NCI-H345 treated with DMSO at 0.1 percent for 48 hours (cell line): ENCODE data around the gene DDAH1.
"Not testable (repeated sequence)": the region's sequence is repeated elsewhere in the genome, so short reads cannot be mapped to it uniquely, and the experiment has no call there.

Source experiments
- DNase-seq: peaks from one replicate; lab custom pipeline; 2025; ENCODE audit not compliant: unreplicated experiment; lab: John Stamatoyannopoulos, UW

DDAH1 gene

DNA sequence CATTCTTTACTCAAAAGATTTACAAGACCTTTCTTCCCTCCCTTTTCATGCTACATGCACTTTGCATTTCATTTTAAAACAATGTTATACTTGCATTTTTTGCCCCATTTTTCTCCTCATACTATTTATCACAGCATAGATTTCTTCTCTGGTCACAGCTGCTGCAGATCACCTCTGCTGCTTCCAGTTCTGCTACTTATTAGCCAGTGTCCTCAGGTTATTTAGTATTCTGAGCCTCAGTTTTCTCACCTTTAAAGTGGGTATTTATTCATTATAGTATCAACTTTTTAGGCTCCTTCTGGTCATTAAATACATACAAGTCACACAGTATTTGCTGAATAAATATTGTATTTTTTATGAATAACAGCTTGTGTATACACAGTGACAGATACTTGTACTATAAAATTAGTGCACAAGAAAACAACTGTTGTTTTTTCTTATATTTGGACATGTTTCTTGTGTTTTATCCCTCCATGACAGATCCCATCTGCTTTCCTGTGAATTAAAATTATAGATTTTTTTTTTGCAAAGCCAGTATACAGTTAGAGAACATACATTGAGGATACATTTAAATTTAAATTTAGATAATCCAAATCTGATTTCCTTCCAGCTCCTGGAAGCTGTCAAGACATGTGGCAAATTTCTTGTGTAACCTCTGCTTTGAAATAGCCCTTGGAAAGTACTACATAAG lies 103.2 kb downstream of the DDAH1 start:
- no peak for DNase-seq

DNA sequence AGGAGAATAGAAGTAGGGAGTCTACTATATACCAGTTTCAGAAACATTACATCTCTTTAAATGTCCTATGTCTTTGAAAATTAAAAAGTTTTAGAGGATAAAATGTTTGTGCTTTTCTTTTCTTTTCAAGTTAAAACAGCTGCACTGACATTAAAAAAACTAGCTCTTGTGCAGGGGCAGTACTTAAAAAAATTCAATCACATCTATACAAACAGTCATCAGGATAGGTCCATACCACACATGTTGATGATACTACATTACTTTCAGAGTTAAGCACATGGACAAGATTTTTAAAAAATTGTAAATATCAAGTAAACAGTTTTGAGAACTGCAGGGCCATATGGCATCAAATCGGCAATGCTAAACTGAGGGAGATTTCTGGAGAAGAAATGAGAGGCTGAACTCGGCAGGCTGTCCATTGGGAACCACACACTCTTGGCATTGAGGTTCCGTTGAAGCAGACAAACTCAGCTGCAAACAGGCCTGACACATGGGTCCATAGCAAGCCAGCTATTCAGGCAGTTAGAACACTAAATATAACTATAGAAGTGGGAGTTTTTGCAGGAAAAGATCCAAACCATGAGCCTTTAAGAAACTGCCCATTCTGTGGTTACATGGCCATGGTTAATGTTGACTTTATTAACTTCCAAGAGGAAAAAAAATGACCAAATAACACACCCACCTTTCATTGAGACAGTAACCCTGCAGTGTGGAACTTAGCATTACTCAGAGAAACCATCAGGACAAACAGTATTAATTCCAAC lies 104.0 kb downstream of the DDAH1 start:
- DNase-seq, result no peak

DNA sequence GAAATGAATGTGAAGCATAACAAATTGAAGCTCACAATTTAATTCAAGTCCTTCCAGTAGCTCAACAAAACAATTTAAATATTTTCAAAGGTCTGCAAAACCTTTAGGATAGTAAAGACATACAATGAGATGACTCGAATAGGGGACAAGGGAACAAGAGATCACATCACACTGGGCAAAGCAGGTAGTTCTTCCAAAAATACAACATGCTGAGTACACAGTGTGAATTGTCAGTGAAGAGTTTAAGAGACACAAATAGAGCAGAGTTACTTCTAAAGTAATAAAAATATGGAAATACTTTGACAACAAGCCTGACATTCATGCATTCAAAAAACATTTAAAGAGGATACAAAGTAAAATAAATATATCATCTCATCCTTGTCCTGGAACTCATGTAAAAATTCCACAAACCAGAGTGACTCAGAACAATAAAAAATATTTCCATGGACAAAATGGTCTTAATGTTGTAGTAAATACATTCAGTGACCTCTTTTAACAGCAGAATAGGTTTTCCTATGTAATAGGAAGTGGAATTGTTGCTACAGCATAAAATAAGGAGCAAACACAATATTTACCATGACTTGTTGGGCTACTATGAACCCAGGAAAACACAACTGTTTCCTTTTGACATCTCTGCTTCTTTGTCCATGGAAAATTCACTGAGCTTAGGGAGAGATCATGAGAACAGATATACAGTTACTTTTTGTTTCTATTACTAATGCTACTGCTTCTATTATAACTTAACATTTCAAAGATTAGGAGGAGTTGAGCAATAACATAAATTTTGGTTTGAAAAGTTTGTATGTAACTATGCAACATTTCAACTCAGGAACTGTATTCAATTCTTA lies 104.9 kb downstream of the DDAH1 start:
- DNase-seq, result no peak

DNA sequence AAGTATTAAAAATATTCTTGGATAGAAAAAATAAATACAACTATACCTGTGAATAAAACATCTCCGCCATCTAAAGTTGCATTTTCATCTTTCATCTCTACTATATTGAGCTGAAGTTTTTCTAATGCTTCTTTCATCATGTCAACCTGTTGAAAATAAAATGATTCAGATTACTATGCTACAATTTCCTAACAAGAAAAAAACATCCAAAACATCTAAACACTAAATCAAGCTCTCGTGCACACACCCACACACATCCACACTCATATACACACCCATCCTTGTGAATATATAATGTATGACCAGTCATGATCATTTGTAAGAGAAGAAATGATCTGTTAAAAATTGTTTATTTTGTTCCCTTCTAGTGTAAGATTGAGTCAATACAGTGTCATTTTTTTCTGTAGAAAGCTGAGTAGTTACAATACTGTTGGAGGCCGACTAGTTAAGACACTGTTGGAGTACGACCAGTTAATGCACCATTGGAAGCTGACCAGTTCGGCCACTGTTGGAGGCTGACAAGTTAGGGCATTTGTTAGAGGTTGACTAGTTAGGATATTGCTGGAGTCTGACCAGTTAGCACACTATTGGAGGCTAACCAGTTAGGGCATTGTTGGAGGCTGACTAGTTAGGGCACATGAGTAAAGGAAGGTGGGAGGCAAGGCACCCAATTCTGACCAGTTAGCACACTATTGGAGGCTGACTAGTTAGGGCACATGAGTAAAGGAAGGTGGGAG lies 106.1 kb downstream of the DDAH1 start:
- no peak for DNase-seq

DNA sequence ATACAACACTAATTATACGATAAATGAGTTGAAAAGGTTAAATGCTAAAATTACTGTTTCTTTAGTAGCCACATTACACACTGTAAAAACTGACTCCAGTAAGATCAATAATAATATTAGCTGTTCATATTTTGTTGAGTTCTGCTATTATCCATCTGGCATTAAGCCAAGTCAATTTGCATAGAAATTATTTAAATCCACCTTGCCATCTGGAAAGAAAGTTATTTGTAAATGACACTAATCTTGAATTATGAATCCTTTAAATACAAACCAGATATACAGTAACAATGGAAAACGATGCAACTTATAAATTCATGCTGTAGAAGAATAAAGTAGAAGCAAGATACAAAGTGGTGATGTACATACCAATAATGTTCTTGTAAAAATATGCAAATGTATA lies 107.1 kb downstream of the DDAH1 start:
- no peak for DNase-seq

DNA sequence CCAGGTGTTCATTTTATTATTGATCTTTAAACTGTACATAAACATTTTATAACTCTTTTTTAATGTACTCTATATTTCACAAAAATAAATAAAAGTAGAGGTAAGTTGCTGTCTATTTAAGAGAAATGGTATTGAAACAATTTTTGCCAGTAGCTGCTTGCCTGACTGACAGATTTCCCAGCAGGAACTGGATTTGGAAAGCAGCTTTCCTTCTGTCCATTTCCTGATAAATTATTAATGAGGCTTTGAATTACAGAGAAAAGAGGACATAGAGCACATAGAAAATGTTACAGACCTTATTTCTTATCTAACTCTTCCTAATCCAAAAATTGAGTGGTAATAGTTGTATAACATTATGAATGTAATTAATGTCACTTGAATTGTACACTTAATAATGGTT lies 108.8 kb downstream of the DDAH1 start:
- DNase-seq, result no peak

DNA sequence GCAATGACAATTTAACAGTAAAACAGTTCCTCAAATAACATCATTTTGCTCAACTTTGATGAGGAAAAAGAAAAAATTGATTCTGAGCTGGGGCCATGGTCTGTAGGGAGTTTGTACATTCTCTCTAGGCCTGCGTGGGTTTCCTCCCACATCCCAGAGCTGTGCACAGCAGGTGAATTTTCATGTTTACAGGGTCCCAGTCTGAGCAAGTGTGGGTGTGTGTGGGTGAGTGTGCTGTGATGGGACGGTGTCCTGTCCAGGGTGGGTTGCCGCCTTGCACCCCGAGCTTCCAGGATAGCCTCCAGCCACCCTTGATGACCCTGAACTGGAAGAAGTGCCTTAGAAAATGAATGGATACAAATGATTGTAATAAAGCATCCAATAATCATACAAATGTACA lies 112.9 kb downstream of the DDAH1 start:
- no peak for DNase-seq

DNA sequence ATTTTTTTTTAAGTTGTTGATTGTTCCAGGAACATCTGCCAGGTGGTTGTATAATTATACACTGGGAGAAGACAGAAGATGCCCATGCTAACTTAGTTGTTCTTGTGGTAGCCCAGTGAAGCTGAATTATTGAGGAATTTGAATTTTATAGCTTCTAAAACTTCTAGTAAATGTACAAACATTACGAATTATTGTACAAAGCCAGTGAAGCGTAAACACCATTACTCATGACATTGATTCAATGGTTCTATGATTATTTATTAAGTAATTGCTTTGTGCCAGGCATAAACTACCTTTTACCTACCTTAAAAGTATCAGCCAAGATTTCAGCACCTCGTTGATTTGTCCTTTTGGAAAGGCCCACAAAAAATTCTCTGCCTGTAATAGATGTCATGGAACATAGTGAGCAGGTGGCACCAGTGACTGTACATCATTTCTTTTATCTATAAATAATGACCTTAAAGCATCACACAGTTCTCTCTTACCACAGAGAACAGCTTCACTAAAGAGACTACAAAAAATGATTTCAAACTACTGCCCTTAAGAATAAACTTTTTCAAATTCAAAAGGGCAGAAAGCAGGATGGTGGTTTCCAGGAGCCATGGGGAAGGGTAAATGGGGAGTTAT lies 113.6 kb downstream of the DDAH1 start:
- no peak for DNase-seq

DNA sequence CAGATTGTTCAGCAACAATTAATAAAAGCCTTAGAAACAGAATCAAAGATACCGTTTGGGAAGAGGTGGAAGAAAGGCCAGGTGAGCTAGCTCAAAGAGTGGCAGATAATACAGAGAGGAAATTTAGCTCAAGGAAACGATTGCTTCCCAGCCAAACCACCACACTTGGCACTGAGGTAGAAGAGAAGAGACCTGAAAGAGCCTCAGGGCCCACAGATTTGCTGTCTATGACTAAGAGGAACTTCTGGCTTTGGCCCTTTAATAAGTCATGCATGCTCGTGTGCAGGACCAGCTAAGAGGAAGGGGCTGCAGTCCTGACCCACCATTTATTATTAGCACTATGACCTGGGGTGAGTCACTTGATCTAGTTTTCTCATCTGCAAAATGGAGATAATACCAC lies 115.7 kb downstream of the DDAH1 start:
- DNase-seq, result no peak

DNA sequence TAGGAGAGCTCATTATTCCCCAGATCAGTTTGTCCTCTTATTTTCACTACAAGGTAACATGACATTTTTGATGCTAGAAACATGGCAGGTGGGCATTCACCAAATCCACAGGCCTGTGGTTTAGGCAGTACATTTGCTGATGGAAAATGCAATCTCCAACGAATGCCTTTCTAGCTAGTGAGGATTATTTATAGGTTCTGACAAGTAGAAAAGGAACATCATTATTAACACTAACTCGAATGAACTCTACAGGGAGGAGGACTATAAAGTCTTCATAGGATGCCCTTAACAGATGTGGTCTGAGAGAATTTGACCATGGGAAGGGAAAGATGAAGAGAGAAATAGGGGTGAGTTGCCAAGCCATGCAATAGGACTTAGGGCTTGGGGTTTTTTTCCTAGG lies 117.1 kb downstream of the DDAH1 start:
- no peak for DNase-seq

DNA sequence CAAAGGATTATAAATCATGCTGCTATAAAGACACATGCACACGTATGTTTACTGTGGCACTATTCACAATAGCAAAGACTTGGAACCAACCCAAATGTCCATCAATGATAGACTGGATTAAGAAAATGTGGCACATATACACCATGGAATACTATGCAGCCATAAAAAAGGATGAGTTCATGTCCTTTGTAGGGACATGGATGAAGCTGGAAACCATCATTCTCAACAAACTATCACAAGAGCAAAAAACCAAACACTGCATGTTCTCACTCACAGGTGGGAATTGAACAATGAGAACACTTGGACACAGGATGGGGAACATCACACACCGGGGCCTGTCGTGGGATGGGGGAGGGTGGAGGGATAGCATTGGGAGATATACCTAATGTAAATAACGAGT lies 117.7 kb downstream of the DDAH1 start:
- DNase-seq, result not testable (repeated sequence)

DNA sequence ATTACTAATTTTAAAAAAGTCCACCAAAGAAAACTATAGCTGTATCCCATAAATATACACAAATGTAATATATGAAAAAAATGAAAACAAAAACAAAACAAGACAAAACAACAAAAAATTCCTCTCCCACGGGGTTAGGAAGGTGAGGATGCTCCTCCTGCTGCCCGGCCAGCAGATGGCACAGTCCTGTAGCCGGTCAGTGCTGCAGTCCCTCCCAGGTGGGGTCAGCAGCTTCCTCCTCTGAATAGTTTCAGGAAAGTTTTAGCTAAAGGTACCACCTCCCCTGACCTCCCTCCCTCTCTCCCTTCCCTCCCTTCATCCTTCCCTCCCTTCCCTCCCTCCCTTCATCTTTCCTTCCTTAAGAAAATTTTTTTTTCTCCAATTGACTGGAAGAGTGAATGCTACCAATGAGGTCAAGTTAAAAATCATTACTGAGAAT lies 120.7 kb downstream of the DDAH1 start:
- no peak for DNase-seq

DNA sequence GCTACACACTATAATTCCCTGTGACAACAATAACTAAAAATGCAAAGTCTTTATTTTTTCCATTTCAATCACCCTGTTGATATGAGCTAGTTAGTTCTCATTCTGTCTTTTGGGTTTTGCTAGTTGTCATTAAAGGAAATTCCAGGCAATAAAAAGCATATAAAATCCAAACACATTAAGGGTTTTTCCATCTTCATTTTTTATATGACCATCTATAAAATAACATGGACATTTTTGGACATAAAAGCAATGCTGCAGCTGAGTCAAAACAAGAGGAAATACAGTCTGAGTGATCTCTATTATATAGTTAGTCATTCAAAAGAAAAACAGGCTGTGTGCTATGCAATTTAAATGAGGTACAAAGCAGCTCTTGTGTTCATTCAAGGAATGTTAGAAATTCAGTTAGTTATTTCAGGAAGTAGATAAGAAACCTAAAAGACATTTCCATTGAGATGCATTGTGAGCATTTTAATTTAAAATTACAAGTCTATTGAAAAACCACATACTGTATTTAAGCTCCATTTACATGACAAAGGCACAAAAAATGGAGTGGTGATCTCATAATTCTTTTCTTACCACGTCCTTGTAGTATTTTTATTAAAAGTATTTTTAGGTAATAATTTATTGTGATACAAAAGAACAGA lies 121.2 kb downstream of the DDAH1 start:
- DNase-seq, result no peak

DNA sequence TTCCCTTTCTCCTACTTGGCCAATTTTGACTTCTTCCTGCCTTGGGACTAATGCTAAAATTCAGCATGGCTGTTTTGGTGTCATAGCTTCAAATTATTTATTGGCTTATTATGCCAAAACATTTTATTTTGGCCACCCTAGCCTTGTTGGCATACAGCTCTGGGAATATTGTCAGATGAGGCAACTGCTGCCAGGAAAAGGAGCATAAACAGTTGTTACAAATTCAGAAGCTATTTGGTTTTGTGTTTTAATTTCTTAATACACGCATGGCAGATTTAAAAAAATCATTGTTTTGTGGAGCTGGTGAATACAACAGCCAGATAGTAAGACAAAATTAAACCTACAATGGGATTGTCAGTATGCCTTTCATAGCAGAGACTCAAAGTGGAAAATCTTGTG lies 121.7 kb downstream of the DDAH1 start:
- no peak for DNase-seq

DNA sequence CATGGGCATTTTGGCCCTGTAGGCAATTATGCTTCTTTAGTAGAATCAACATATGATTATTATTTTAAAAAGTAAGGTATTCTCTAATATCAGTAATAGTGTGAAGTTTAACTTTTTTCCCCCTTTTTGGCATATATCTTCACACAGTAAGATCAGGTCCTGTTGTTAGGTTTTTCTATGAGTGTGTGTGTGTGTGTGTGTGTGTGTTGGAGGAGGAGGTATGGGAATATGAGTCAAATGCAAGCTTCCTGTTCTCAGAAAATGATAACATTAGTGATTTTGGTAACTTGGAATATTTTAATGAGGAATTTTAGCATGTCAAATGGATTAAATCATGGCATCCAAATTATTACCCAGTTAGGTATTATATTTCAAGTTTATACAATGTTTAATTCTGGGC lies 122.8 kb downstream of the DDAH1 start:
- DNase-seq, result no peak

DNA sequence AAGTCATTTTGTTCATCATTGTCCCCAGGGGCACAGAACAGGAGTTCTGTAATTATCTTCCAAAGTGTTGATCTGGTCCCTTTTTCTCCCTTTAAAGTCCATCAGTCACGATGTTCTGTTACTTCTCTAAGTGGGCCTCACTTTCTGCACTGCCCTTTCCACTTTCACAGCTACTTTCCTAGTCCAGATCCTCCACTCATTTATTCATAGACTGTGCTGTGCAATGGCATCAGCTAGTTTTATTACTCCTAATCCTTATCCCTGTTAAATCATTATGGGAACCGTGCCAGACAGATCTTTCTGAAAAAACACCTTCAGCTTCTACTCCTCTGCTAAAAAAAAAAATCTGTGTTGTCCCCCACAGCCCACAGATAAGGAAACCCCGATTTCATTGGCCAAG lies 124.5 kb downstream of the DDAH1 start:
- DNase-seq, result no peak

DNA sequence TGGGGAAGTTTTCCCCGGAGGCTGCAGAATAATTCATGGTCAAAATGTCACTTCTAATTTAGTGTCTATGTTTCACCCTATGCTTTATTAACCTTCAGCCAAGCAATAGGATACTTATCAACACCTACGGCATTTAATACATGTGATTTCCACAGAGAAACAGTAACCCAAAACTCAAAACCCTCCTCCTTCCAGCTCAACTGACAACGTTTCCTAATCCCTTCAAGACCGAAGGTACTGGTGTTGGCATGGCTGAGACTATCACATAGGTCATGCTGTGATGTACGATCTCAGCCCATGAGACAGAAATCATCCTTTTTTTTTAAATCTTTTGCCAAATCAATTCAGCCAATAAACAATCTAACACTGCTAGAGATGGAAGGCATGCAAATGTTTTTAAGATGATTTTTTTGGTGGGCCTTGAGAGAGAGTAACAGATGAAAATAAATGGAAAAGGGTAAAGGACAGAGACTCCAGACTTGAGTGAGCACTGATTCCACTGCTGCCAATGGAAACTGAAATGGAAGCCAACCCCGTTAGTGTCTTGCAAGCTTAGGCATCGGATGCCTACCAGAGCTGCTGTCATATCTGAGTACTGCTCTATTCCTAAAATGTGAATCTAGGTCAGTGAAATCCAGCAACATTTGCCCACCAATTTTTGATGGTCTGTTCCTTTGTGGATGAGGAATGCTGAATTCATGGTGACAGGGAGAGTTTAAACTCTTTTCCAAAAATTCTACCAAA lies 125.1 kb downstream of the DDAH1 start:
- DNase-seq, result no peak

DNA sequence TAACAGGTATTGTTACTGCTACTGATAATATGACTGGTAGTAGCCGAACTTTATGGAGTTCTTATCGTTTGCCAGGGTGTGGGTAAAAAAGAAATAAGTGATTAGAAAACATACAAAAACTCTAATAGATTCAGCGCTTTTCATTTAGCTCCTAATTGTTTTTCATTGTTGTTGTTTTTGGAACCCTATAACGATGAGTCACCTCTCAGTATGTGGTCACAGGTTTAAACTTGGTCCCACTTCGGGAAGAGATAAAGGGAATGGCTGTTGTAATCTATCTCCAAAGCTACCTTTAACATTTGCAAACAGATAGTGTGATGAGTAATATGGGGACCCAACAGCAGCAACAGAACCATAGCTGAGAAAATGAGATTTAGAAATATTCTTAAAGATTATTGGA lies 125.9 kb downstream of the DDAH1 start:
- DNase-seq, result no peak

DNA sequence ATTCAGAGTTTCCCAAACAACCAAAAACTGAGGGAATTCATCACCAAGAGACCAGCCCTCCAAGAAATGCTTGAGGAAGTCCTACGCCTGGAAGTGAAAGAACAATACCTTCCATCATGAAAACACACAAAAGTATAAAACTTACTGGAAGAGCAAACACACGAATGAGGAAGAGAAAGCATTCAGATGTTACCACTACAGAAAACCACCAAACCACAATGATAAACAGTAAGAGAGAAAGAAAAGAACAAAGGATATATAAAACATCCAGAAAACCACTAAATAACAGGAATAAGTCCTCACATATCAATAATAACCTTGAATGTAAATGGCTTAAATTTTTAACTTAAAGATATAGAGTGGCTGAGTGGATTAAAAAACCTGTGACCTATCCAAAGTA lies 130.0 kb downstream of the DDAH1 start:
- DNase-seq, result no peak

DNA sequence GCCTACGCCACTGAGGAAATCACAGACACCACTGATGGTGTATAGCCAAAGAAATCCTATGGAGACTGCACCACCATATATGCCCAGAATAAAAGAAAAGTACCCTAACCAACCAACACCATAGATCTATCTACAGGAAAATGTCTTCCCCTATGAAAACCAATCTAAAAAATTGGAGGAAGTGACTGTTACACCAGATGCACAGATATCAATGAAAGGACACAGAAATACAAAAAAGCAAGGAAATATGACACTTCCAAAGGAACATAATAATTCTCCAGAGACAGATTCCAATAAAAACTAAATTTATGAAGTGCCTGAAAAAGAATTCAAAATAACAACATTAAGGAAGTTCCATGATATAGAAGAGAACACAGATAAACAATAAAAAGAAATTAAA lies 131.8 kb downstream of the DDAH1 start:
- no peak for DNase-seq
